GM18907 (cell line): ENCODE results near the gene RNF6.

ENCODE experiments used
- ATAC-seq: cut with Tn5 transposase; IDR thresholded peaks from one replicate; pipeline ENCODE4 v1.9.1; 2021; ENCODE audit warnings: mild to moderate bottlenecking, moderate library complexity; ENCODE audit not compliant: unreplicated experiment

Gene RNF6

GRCh38 chr13:26227166-26227971 lies 5.3 kb upstream of the RNF6 start:
- ATAC-seq = no peak

GRCh38 chr13:26225896-26226617 lies 3.9 kb upstream of the RNF6 start:
- ATAC-seq = no peak

GRCh38 chr13:26222520-26223046 lies 469 bp upstream of the RNF6 start:
- ATAC-seq = peak; percentile 61

- ATAC-seq = peak; percentile 29
Observed at GRCh38 chr13:26221399-26221720, 754 bp downstream of the RNF6 start.

- no peak for ATAC-seq
Observed at GRCh38 chr13:26220575-26220974, 1.5 kb downstream of the RNF6 start.

- ATAC-seq = no peak
Observed at GRCh38 chr13:26219726-26220125, 2.4 kb downstream of the RNF6 start.

GRCh38 chr13:26216042-26216441 lies 6.1 kb downstream of the RNF6 start:
- no peak for ATAC-seq

GRCh38 chr13:26213982-26214381 lies 8.1 kb downstream of the RNF6 start:
- ATAC-seq = no peak

GRCh38 chr13:26213345-26213744 lies 8.8 kb downstream of the RNF6 start:
- no peak for ATAC-seq

- ATAC-seq = no peak
Observed at GRCh38 chr13:26208287-26208686, 13.8 kb downstream of the RNF6 start.

- ATAC-seq = no peak
Observed at GRCh38 chr13:26202365-26202972, 19.6 kb downstream of the RNF6 start.

- ATAC-seq = no peak
Observed at GRCh38 chr13:26200811-26201210, 21.3 kb downstream of the RNF6 start.

GRCh38 chr13:26198116-26198515 lies 24.0 kb downstream of the RNF6 start:
- no peak for ATAC-seq

GRCh38 chr13:26197298-26197697 lies 24.8 kb downstream of the RNF6 start:
- no peak for ATAC-seq

- ATAC-seq = no peak
Observed at GRCh38 chr13:26186995-26187394, 35.1 kb downstream of the RNF6 start.

GRCh38 chr13:26186118-26186870 lies 35.8 kb downstream of the RNF6 start:
- peak; percentile 88 for ATAC-seq

- ATAC-seq = peak; percentile 7
Observed at GRCh38 chr13:26185720-26186117, 36.4 kb downstream of the RNF6 start.

- ATAC-seq = peak; percentile 47
Observed at GRCh38 chr13:26184791-26185250, 37.3 kb downstream of the RNF6 start.

GRCh38 chr13:26183416-26183815 lies 38.7 kb downstream of the RNF6 start:
- no peak for ATAC-seq

GRCh38 chr13:26179344-26179743 lies 42.8 kb downstream of the RNF6 start:
- no peak for ATAC-seq

GRCh38 chr13:26168835-26169234 lies 53.3 kb downstream of the RNF6 start:
- ATAC-seq = no peak
